IPS-18a (cell line): ENCODE measurements around the gene AMBP.

Source experiments
- H3K27ac ChIP-seq: one replicate; pipeline ENCODE4 v1.5.1; 2013; ENCODE audit warnings: low read length
- H3K27me3 ChIP-seq: one replicate; pipeline ENCODE4 v1.6.1; 2013; ENCODE audit warnings: mild to moderate bottlenecking, low read length; ENCODE audit not compliant: control insufficient read depth, insufficient read depth
- H3K36me3 ChIP-seq: one replicate; pipeline ENCODE4 v1.6.1; 2013; ENCODE audit warnings: low read depth, low read length; ENCODE audit not compliant: control insufficient read depth
- H3K4me1 ChIP-seq: one replicate; pipeline ENCODE4 v1.6.1; 2013; ENCODE audit warnings: low read depth, low read length; ENCODE audit not compliant: control insufficient read depth
- H3K4me3 ChIP-seq: one replicate; pipeline ENCODE4 v1.5.1; 2013; ENCODE audit warnings: low read length
- H3K9ac ChIP-seq: one replicate; pipeline ENCODE4 v1.6.1; 2013; ENCODE audit warnings: mild to moderate bottlenecking, low read length, moderate library complexity
- H3K9me3 ChIP-seq: one replicate; pipeline ENCODE4 v1.6.1; 2013; ENCODE audit warnings: low read depth, low read length; ENCODE audit not compliant: control insufficient read depth

Gene AMBP

DNA sequence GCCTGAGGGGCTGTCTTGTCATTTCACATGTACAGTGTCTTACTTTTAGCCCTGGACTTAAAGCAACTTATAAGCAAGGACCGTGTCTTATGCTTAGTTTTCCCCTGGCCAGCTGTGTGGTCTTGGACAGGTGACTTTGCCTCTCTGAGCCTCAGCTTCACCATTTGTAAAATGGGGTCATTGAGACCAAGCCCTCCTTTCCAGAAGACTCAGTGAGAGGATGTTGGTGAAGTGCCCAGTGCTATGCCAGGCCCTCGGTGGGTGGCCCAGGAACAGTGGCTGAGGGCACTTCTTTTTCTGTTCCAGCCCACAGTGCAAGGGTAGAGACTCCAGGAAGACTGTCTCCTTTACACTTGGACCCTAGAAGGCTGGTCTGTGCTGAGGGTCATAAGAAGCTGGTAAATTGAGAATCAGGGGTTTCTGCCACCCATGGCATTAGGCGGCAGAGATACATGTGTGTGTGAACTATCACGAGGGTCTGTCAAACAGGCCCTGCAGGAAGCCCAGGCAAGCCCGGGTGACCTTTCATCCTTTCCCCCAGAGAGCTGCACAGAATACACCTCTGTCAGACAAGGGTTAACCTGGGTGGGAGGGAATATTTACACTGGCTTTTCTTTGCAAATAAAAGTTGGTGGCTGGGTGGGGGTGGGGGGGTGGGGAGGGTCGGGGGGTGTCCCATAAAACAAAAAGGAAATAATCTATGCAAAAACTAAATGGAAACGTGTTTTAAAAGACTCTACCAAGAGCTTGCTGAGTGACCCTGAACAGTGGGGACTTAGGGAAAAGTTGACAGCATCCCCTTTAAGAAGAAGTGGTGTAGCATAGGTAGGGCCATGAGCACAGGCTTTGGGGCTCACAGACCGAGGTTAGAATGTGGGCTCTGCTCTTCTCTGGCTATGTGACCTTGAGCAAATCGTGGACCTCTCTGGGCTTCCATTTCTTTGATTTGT lies 41.4 kb upstream of the AMBP start:
- Histone ChIP-seq H3K36me3 (no peaks in the 10 kb centered on the region), H3K4me1 (no peaks in the 10 kb centered on the region), H3K4me3 (no peak overlapping the region), H3K9ac (no peak overlapping the region), H3K9me3 (no peaks in the 10 kb centered on the region), H3K27ac (no peak overlapping the region), H3K27me3 (no peaks in the 10 kb centered on the region)

DNA sequence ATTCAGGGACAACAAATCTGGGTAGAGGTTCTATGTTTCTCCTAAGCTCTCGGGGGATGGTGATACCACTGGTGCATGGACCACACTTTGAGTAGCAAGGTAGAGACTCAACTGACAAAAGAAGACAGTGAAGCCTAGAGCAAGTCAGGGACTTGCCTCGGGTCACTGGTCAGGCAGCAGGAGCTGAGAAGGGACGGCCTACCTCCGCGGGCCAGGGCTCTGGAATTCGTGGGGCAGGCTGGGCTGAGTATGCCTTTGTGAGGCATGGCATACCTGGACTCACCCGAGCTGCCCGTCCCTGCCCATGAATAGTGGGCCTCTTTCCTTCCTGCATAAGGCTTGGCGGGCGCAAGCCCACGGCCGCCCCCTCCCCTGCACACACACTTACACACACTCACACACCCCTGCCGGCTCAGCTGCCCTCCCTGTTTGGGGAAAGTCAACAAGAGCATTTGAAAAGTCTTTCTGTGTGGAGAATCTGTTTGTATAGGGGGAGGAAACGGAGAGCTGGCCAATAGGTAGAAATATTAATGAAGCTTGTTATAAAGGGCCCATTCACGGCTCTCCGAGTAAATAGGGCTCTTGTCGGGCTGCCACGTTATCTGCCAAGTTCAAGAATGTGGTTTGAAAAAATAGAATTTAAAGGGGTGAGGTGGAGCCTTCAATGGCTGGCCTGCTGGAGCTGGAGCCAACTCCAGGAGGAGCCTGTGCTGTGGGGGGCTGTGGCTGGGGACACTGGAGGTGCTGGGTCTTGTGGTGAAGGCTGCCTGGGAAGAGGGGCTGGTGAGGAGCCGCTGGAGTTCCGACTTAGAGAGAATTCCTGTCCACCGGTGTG lies 40.1 kb upstream of the AMBP start:
- no peaks in the 10 kb centered on the region for H3K9me3 ChIP-seq
- no peaks in the 10 kb centered on the region for H3K4me1 ChIP-seq
- no peak overlapping the region for H3K9ac ChIP-seq
- H3K4me3 ChIP-seq: no peak overlapping the region
- no peak overlapping the region for H3K27ac ChIP-seq
- no peaks in the 10 kb centered on the region for H3K27me3 ChIP-seq
- H3K36me3 ChIP-seq: no peaks in the 10 kb centered on the region

DNA sequence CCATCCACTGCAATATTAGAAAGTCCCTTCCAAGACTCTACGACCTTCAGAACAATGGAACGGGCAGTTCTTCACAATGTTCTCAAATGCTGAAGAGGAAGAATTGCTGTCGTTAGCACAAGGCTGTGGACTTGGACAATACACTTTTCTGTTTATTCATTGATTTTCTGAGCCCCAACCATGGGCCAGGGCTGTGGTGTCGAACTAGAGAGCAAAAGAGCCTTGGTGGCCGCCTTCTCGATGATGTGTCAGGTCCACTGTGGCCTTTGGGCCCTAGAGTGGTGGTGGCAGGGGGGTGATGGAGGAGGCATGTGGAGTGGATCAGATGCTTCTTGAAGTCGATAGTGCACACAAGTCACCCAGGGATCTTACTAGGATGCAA lies 39.5 kb upstream of the AMBP start:
- H3K9ac ChIP-seq: no peak overlapping the region
- H3K4me3 ChIP-seq: no peak overlapping the region
- no peaks in the 10 kb centered on the region for H3K27me3 ChIP-seq
- no peaks in the 10 kb centered on the region for H3K9me3 ChIP-seq
- no peaks in the 10 kb centered on the region for H3K4me1 ChIP-seq
- H3K27ac ChIP-seq: no peak overlapping the region
- H3K36me3 ChIP-seq: no peaks in the 10 kb centered on the region

DNA sequence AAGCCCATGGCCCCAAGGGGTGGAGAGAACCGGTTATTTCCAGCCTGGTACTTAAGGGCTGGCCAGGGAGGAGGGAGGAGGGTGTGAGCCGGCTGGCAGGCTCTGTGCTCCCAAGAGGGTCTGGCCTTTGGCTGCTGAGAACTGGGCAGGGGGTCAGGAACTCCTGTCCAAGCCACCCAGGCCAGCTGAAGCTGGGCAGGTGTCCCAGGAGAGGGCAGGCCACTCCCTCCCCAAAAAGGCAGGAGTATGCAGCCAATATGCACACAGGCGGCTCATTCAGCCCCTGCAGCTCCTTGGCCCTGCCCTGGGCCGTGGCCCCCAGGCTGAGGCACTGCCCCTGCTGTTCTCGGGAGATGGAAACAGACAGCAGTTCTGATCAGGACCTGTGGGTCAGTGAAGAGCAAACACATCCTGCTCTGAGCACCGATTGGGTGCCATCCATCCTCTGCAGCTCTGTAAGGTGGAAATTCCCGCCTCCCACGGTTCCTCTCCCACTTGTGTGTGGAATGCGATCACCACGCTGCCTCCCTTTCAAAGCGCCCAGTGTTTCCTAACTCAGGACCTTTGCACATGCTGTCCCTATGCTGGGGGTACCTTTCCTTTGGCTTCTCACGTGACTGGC lies 38.1 kb upstream of the AMBP start:
- H3K9me3 ChIP-seq: no peaks in the 10 kb centered on the region
- H3K36me3 ChIP-seq: no peaks in the 10 kb centered on the region
- H3K27ac ChIP-seq: no peak overlapping the region
- H3K4me3 ChIP-seq: no peak overlapping the region
- H3K9ac ChIP-seq: no peak overlapping the region
- no peaks in the 10 kb centered on the region for H3K4me1 ChIP-seq
- no peaks in the 10 kb centered on the region for H3K27me3 ChIP-seq

DNA sequence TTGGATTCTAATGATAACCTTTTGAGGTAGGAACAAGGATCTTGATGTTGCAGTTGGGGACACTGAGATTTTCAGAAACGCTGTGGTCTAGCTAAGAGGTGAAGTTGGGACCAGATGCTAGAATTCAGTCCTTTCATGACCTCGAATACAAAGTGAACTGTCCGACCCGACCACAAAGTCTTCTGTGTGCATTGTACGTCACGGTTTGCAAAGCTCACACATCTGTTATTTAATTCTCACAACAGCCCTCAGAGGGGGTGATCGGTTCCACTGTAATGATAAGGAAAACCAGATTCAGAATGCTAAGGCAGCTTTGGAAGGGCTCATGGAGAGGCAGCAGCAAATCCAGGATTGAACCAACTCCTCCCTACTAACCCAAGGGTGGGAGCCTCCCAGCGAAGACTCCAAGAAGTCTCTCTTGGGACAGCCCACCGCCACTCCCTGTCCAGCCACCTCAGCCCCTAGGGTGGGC lies 37.6 kb upstream of the AMBP start:
- Histone ChIP-seq H3K27me3 (no peaks in the 10 kb centered on the region), H3K9me3 (no peaks in the 10 kb centered on the region), H3K27ac (no peak overlapping the region), H3K4me3 (no peak overlapping the region), H3K9ac (no peak overlapping the region), H3K36me3 (no peaks in the 10 kb centered on the region), H3K4me1 (no peaks in the 10 kb centered on the region)

DNA sequence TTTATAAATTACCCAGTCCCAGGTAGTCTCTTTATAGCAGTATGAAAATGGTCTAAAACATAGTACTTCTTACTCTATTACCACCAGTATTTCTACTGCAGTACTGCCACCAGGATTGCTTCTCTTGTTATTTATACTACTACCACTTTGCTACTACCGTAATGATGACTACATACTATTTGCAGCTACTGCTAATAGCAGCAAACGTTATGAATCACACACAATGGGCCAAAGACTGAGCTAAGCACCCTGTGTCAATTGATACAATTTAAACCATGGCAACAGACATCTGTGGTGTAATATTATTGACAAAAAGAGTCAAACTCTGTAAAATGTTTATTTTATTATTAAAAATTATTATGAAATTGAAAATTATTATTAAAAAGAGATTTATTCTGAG lies 36.3 kb upstream of the AMBP start:
- Histone ChIP-seq H3K4me1 (no peaks in the 10 kb centered on the region), H3K9ac (no peak overlapping the region), H3K27me3 (no peaks in the 10 kb centered on the region), H3K27ac (no peak overlapping the region), H3K36me3 (no peaks in the 10 kb centered on the region), H3K9me3 (no peaks in the 10 kb centered on the region), H3K4me3 (no peak overlapping the region)

DNA sequence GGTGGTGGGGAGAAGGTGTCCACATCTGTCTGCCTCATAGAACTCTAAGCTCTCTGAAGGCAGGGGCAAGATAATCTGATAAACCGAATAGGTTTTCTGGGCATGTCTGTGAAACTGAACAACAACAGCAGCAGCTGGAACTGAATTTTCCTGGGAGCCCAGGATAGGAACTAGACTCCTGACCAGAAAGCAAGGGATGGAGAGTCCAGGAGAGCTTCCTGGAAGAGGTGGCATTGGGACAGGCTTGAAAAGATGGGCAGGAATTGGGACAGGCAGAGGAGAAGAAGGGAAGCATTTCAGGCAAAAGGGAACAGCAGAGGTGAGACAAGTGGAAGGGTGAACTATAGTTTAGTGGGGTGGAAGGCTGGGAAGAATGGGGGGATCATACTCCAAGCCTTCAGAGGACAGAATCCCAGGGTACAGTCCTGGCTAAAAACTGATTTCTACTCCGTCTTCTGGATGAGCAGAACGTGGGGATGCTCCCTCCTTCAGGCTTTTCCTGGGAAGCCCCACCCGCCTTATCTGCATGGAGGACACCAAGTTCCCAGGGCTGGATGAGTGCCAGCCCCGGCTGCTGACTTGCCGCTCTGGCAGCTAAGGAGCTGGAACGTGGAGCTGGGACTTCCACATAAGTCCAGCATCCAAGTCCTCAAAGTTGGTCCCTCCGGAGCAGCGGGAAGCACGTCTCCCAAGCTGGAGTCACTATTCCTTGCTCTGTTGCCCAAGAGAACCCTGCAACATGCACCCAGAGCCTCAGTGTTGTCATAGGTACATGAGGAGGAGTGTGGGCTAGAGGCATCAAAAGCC lies 34.9 kb upstream of the AMBP start:
- H3K27me3 ChIP-seq: peaks cover 6% of the 10 kb centered on the region
- no peaks in the 10 kb centered on the region for H3K36me3 ChIP-seq
- H3K9ac ChIP-seq: no peak overlapping the region
- no peaks in the 10 kb centered on the region for H3K9me3 ChIP-seq
- H3K4me1 ChIP-seq: no peaks in the 10 kb centered on the region
- no peak overlapping the region for H3K27ac ChIP-seq
- H3K4me3 ChIP-seq: no peak overlapping the region

DNA sequence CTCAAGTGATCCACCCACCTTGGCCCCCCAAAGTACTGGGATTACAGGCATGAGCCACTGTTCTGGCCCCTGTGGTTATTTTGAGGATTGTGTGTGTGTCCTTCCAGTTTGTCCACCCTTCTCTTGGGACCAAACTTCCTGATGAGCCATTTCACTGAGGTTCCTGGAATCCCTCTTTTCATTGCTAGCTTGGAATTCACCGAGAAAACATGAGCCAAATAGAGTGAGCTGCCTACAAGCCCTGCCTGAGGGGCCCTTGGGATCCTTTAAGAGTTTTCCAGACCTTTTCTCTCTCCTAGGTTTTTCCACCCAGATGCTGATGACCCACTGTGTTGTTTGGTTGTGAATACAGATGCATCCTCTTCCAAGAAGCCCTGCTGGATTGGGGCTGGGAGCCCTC lies 34.2 kb upstream of the AMBP start:
- H3K36me3 ChIP-seq: no peaks in the 10 kb centered on the region
- H3K4me1 ChIP-seq: no peaks in the 10 kb centered on the region
- H3K27me3 ChIP-seq: peaks cover 6% of the 10 kb centered on the region
- no peaks in the 10 kb centered on the region for H3K9me3 ChIP-seq
- no peak overlapping the region for H3K9ac ChIP-seq
- H3K27ac ChIP-seq: no peak overlapping the region
- H3K4me3 ChIP-seq: no peak overlapping the region

DNA sequence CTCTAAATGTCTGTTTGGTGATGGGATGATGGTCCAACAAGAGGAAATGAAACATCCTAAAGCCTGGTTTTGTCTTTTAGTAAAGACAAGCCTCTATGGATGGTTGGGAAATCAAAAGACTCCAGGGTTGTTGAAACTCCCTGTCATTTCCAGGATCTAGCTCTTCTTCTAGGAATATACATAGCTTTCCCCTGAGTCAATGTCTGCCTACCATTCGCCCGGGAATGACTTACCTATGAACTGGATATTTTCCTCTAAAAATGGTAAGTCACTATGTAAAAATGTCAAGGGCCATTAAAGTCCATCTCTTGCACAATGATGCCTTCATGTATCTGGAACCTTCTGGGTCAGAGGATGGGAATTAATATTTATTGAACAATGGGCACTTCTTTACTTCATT lies 32.1 kb upstream of the AMBP start:
- no peak overlapping the region for H3K4me3 ChIP-seq
- H3K27me3 ChIP-seq: peaks cover 6% of the 10 kb centered on the region
- H3K27ac ChIP-seq: no peak overlapping the region
- no peaks in the 10 kb centered on the region for H3K4me1 ChIP-seq
- no peak overlapping the region for H3K9ac ChIP-seq
- no peaks in the 10 kb centered on the region for H3K36me3 ChIP-seq
- no peaks in the 10 kb centered on the region for H3K9me3 ChIP-seq

DNA sequence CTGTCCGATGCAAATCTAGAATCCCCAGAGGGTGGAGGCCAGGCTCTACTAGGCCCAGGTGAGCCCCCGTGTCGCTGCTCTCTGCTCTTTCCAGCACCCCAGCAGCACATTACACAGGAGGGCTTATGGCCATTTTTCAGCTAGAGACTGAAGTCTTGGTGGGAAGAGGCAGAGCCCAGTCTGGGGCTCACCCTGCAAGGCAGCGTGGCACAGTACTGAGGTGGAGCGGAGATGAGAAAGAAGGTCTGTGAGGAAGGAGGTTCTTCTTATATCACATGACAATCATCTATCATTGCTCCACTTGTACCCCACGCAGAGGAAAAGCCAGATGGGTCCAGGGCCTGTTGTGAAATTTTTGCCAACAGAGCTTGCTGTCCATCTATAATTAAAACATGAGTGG lies 31.0 kb upstream of the AMBP start:
- peaks cover 6% of the 10 kb centered on the region for H3K27me3 ChIP-seq
- no peaks in the 10 kb centered on the region for H3K9me3 ChIP-seq
- H3K9ac ChIP-seq: no peak overlapping the region
- H3K36me3 ChIP-seq: no peaks in the 10 kb centered on the region
- H3K27ac ChIP-seq: no peak overlapping the region
- H3K4me3 ChIP-seq: no peak overlapping the region
- no peaks in the 10 kb centered on the region for H3K4me1 ChIP-seq
